ENCODE measurements around the gene CTXN2. TPM values are rescaled to one million over a fixed set of nuclear protein-coding genes. Genes with fewer than 3 reads are reported as not detected.

The CTXN2 gene
- total RNA-seq, 4 donors from 2014 or later, result not detected

DNA sequence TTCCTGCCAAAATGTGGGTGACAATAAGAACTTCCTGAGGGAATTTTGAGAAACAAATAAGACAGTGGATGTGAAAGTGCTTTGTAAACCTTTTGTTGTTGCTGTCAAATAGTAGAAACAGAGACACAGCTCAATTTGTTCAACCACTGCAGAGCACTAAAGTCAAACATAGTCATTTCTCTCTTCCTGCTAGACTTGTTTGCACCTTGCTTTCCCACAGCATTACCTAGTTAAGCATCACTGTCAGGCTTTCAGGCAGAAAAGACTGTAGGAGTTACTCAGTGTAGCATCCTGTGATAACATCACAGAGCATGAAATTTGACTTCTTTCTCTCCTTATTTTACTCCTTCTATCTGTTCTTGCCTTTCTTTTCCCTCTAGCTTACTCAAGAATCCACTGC lies 41.8 kb downstream of the CTXN2 start:
- no peak for DNase-seq (ENCODE audit: low spot score in 2 of 2)
- Histone ChIP-seq H3K27ac (no peak overlapping the region), H3K4me1 (no peaks in the 10 kb centered on the region), H3K27me3 (no peaks in the 10 kb centered on the region), H3K4me3 (no peak overlapping the region), H3K9me3 (no peaks in the 10 kb centered on the region), H3K36me3 (no peaks in the 10 kb centered on the region)
- TF ChIP-seq EP300 (IDR thresholded peaks at IDR 0.05), result no peak
- no peak for TF ChIP-seq POLR2A (IDR thresholded peaks at IDR 0.05)
- TF ChIP-seq, protein P1, sequence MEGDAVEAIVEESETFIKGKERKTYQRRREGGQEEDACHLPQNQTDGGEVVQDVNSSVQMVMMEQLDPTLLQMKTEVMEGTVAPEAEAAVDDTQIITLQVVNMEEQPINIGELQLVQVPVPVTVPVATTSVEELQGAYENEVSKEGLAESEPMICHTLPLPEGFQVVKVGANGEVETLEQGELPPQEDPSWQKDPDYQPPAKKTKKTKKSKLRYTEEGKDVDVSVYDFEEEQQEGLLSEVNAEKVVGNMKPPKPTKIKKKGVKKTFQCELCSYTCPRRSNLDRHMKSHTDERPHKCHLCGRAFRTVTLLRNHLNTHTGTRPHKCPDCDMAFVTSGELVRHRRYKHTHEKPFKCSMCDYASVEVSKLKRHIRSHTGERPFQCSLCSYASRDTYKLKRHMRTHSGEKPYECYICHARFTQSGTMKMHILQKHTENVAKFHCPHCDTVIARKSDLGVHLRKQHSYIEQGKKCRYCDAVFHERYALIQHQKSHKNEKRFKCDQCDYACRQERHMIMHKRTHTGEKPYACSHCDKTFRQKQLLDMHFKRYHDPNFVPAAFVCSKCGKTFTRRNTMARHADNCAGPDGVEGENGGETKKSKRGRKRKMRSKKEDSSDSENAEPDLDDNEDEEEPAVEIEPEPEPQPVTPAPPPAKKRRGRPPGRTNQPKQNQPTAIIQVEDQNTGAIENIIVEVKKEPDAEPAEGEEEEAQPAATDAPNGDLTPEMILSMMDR (IDR thresholded peaks at IDR 0.05), result no peak

DNA sequence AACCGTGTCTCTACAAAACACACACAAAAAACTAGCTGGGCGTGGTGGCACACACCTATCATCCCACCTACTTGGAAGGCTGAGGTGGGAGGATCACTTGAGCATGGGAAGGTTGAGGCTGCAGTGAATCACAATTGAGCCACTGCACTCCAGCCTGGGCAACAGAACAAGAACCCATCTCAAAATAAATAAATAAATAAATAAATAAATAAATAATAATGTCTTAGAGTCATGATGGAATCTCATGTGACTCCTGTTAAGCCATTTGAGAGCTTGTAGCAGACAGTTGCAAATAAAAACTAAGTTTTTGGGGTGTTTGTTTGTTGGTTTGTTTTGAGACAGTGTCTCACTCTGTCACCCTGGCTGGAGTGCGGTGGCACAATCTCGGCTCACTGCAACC lies 47.9 kb downstream of the CTXN2 start:
- no peaks in the 10 kb centered on the region for H3K9me3 ChIP-seq
- H3K4me3 ChIP-seq, result no peak overlapping the region
- no peak for DNase-seq (ENCODE audit: low spot score in 2 of 2)
- WGBS, 2 donors, result 89 to 92% methylated on average over 4 of the region's 4 CpGs
- no peaks in the 10 kb centered on the region for H3K4me1 ChIP-seq
- no peaks in the 10 kb centered on the region for H3K27me3 ChIP-seq
- TF ChIP-seq, protein P1 (IDR thresholded peaks at IDR 0.05), result no peak
- no peak for TF ChIP-seq POLR2A (IDR thresholded peaks at IDR 0.05)
- H3K27ac ChIP-seq, result no peak overlapping the region
- H3K36me3 ChIP-seq, result no peaks in the 10 kb centered on the region

- no peak overlapping the region for H3K27ac ChIP-seq
- H3K27me3 ChIP-seq, result no peaks in the 10 kb centered on the region
- no peaks in the 10 kb centered on the region for H3K9me3 ChIP-seq
- TF ChIP-seq, protein P1 (IDR thresholded peaks at IDR 0.05), result no peak
- TF ChIP-seq EP300 (IDR thresholded peaks at IDR 0.05) (no peak), POLR2A (IDR thresholded peaks at IDR 0.05) (no peak)
- no peaks in the 10 kb centered on the region for H3K4me1 ChIP-seq
- no peaks in the 10 kb centered on the region for H3K36me3 ChIP-seq
- DNase-seq (ENCODE audit: low spot score in 2 of 2), result no peak
- H3K4me3 ChIP-seq, result no peak overlapping the region
These were observed 50.5 kb downstream of the CTXN2 start for GRCh38 chr15:48242015-48242414.

- H3K27me3 ChIP-seq, result no peaks in the 10 kb centered on the region
- H3K4me1 ChIP-seq, result no peaks in the 10 kb centered on the region
- H3K9me3 ChIP-seq, result no peaks in the 10 kb centered on the region
- DNase-seq (ENCODE audit: low spot score in 2 of 2), result no peak
- TF ChIP-seq, protein P1 (IDR thresholded peaks at IDR 0.05), result no peak
- no peak for TF ChIP-seq EP300 (IDR thresholded peaks at IDR 0.05)
- no peak for TF ChIP-seq POLR2A (IDR thresholded peaks at IDR 0.05)
- no peak overlapping the region for H3K27ac ChIP-seq
- no peak overlapping the region for H3K4me3 ChIP-seq
- no peaks in the 10 kb centered on the region for H3K36me3 ChIP-seq
- 93% methylated on average over 4 of the region's 4 CpGs for WGBS, 2 donors
These were observed 51.1 kb downstream of the CTXN2 start for GRCh38 chr15:48242535-48242934.

GRCh38 chr15:48244921-48245320 lies 53.5 kb downstream of the CTXN2 start:
- DNase-seq (ENCODE audit: low spot score in 2 of 2), result no peak
- WGBS, 2 donors, result 85 to 92% methylated on average over 1 of the region's 1 CpG
- Histone ChIP-seq H3K9me3 (no peaks in the 10 kb centered on the region), H3K27ac (no peak overlapping the region), H3K4me3 (no peak overlapping the region), H3K4me1 (no peaks in the 10 kb centered on the region), H3K36me3 (no peaks in the 10 kb centered on the region), H3K27me3 (no peaks in the 10 kb centered on the region)
- TF ChIP-seq EP300 (IDR thresholded peaks at IDR 0.05) (no peak), POLR2A (IDR thresholded peaks at IDR 0.05) (no peak)
- TF ChIP-seq, protein P1 (IDR thresholded peaks at IDR 0.05), result no peak
